K562 treated with DMSO at 1 percent for 48 hours (cell line): ENCODE measurements around the gene AMER1. TPM values are rescaled to one million over a fixed set of nuclear protein-coding genes. Genes with fewer than 3 reads are reported as not detected.

Experiments used
- total RNA-seq: library from RNA; unstranded; fragments of 300-600 nt; gene quantifications from 2 replicates; pipeline ENCODE4 v1.2.3, GENCODE V29; 2022; ENCODE audit warnings: low replicate concordance; ENCODE audit errors: extremely low read depth

AMER1 gene
- not detected in 2 replicates for total RNA-seq

GRCh38 chrX:64205441-64205734 is at the start of gene AMER1:
AMER1 (minus strand) TSS chrX:64205708; CDS start chrX:64193286, 12,422 bp downstream.

GRCh38 chrX:64230123-64230970 is 24.8 kb upstream of the AMER1 start, which contains the start of gene ASB12:
ASB12 (minus strand) TSS chrX:64230607; CDS start chrX:64225650, 4,957 bp downstream.

Other genes starting within 250 kb of the AMER1 start
- gene ASB12, start 24.9 kb upstream of the AMER1 start, total RNA-seq: not detected in 2 replicates
- not detected in 2 replicates for gene MTMR8, start 189.7 kb upstream of the AMER1 start, total RNA-seq